Suppressor macrophage treated with lipopolysaccharide for 1 hour (primary cell): ENCODE results near the gene RASEF.
A peak's percentile ranks its signal among the peaks of the same experiment; 100 is the strongest.
"Not testable (repeated sequence)": the region's sequence is repeated elsewhere in the genome, so short reads cannot be mapped to it uniquely, and the experiment has no call there.

Experiments
- DNase-seq, 3 donors: peaks; one replicate each; pipeline ENCODE4 v3.0.0-alpha.2; 2020 to 2022

The RASEF gene

GRCh38 chr9:83062651-83063527, at the start of gene RASEF:
Gene RASEF (minus strand): TSS chr9:83063142. CDS start chr9:83062867, 275 bp downstream.
- no peak for DNase-seq

- no peak for DNase-seq
Measured at GRCh38 chr9:83111169-83111568, 48.2 kb upstream of the RASEF start.

GRCh38 chr9:83109296-83109695, 46.4 kb upstream of the RASEF start:
- DNase-seq, result no peak

- no peak for DNase-seq
Measured at GRCh38 chr9:83108208-83108607, 45.3 kb upstream of the RASEF start.

- no peak for DNase-seq
Measured at GRCh38 chr9:83106772-83107171, 43.8 kb upstream of the RASEF start.

GRCh38 chr9:83106263-83106662, 43.3 kb upstream of the RASEF start:
- DNase-seq, result peak in 1 of 3 donors; percentile 1

- no peak for DNase-seq
Measured at GRCh38 chr9:83097633-83098032, 34.7 kb upstream of the RASEF start.

- DNase-seq, result not testable (repeated sequence)
Measured at GRCh38 chr9:83093311-83093710, 30.4 kb upstream of the RASEF start.

GRCh38 chr9:83081846-83082245, 18.9 kb upstream of the RASEF start:
- no peak for DNase-seq

GRCh38 chr9:83081010-83081409, 18.1 kb upstream of the RASEF start:
- DNase-seq, result no peak

GRCh38 chr9:83075932-83076331, 13.0 kb upstream of the RASEF start:
- DNase-seq, result not testable (repeated sequence)

GRCh38 chr9:83072498-83072897, 9.6 kb upstream of the RASEF start:
- DNase-seq, result not testable (repeated sequence)

GRCh38 chr9:83071626-83072025, 8.7 kb upstream of the RASEF start:
- no peak for DNase-seq

- no peak for DNase-seq
Measured at GRCh38 chr9:83070261-83070660, 7.3 kb upstream of the RASEF start.

GRCh38 chr9:83069651-83070050, 6.7 kb upstream of the RASEF start:
- no peak for DNase-seq

- DNase-seq, result no peak
Measured at GRCh38 chr9:83068414-83068813, 5.5 kb upstream of the RASEF start.

GRCh38 chr9:83067579-83067978, 4.6 kb upstream of the RASEF start:
- DNase-seq, result no peak

- no peak for DNase-seq
Measured at GRCh38 chr9:83066771-83067170, 3.8 kb upstream of the RASEF start.

GRCh38 chr9:83065233-83065632, 2.3 kb upstream of the RASEF start:
- no peak for DNase-seq

- no peak for DNase-seq
Measured at GRCh38 chr9:83061990-83062650, 822 bp downstream of the RASEF start.

GRCh38 chr9:83061036-83061435, 1.9 kb downstream of the RASEF start:
- no peak for DNase-seq

- no peak for DNase-seq
Measured at GRCh38 chr9:83060556-83060955, 2.4 kb downstream of the RASEF start.

GRCh38 chr9:83059417-83059816, 3.5 kb downstream of the RASEF start:
- no peak for DNase-seq

- no peak for DNase-seq
Measured at GRCh38 chr9:83056911-83057310, 6.0 kb downstream of the RASEF start.
